Caco-2 (cell line): ENCODE results near the gene UGT2A2. TPM values are rescaled to one million over a fixed set of nuclear protein-coding genes. Genes with fewer than 3 reads are reported as not detected.

Experiments
- BruUV-seq: library from RNA; stranded (reverse); fragments of 400-500 nt; replicated peaks from 2 replicates; lab custom pipeline; 2021; lab: Mats Ljungman, UMichigan
- CTCF ChIA-PET: fragments of 300-600 bp; sonication (Branson Sonifier 250); formaldehyde crosslinking; loops from one replicate; lab custom pipeline; 2022; ENCODE audit warnings: antibody characterized with exemption; lab: Charles Lee
- POLR2A ChIA-PET: fragments of 300-600 bp; sonication (Branson Sonifier 250); formaldehyde crosslinking; loops from one replicate; lab custom pipeline; 2022; ENCODE audit warnings: antibody characterized with exemption; lab: Charles Lee
- DNase-seq, 2 experiments: peaks; one replicate each; pipeline versions ENCODE4 v3.0.0 to v3.0.0-alpha.2; 2020 to 2022
- H3K27me3 ChIP-seq: replicated peaks from 2 replicates; pipeline ENCODE4 v1.6.0; 2011; ENCODE audit warnings: low read length; ENCODE audit not compliant: control insufficient read depth, insufficient read depth
- H3K36me3 ChIP-seq: 2 replicates; pipeline ENCODE4 v1.5.1; 2011; ENCODE audit warnings: low read length; ENCODE audit not compliant: control insufficient read depth, insufficient read depth
- H3K4me1 ChIP-seq: fragments of 250-450 bp; sonication (Bioruptor Pico); 2 replicates; pipeline ENCODE4 v1.5.1; 2020; ENCODE audit warnings: mild to moderate bottlenecking
- H3K4me3 ChIP-seq: 2 replicates; pipeline ENCODE4 v1.5.1; 2011; ENCODE audit warnings: low read depth, mild to moderate bottlenecking, control low read depth, low read length
- H3K9me3 ChIP-seq: fragments of 250-450 bp; sonication (Bioruptor Pico); 2 replicates; pipeline ENCODE4 v1.5.1; 2020; ENCODE audit warnings: mild to moderate bottlenecking, moderate library complexity
- H3K27ac Mint-ChIP-seq: one replicate; pipeline ENCODE4 v1.8.0; 2022; ENCODE audit warnings: mixed read lengths; ENCODE audit not compliant: unreplicated experiment
- H3K27me3 Mint-ChIP-seq: one replicate; pipeline ENCODE4 v1.8.0; 2022; ENCODE audit warnings: mixed read lengths; ENCODE audit not compliant: insufficient read depth, unreplicated experiment
- H3K36me3 Mint-ChIP-seq: one replicate; pipeline ENCODE4 v1.8.0; 2022; ENCODE audit warnings: mild to moderate bottlenecking, mixed read lengths; ENCODE audit not compliant: insufficient read depth, unreplicated experiment
- H3K4me1 Mint-ChIP-seq: one replicate; pipeline ENCODE4 v1.8.0; 2022; ENCODE audit warnings: low read depth, mixed read lengths; ENCODE audit not compliant: unreplicated experiment
- H3K4me3 Mint-ChIP-seq: one replicate; pipeline ENCODE4 v1.8.0; 2022; ENCODE audit warnings: mild to moderate bottlenecking, moderate library complexity, mixed read lengths; ENCODE audit not compliant: unreplicated experiment
- H3K9me3 Mint-ChIP-seq: one replicate; pipeline ENCODE4 v1.8.0; 2022; ENCODE audit warnings: mixed read lengths; ENCODE audit not compliant: unreplicated experiment
- CTCF ChIP-seq, 2 experiments: fragments of 200-600 bp in 1 of 2; IDR thresholded peaks; 1 replicate in 1 of 2; 2 replicates in 1 of 2; pipeline versions ENCODE4 v1.5.1 to v1.8.0; 2011 to 2022; ENCODE audit warnings: antibody characterized with exemption in 1 of 2, control low read depth in 1 of 2, inconsistent platforms in 1 of 2, low read depth in 1 of 2, low read length in 1 of 2, mild to moderate bottlenecking in 1 of 2, moderate library complexity in 1 of 2; ENCODE audit not compliant: insufficient read depth in 1 of 2, severe bottlenecking in 1 of 2, unreplicated experiment in 1 of 2
- intact Hi-C: fragments of 100-400 bp; cut with micrococcal nuclease; formaldehyde crosslinking; loops from one replicate; pipeline ENCODE4 v1.10.0; 2022; ENCODE audit not compliant: unreplicated experiment
- total RNA-seq: library from RNA; stranded (reverse); gene quantifications from 2 replicates; pipeline ENCODE4 v1.2.3, GENCODE V29; 2022

UGT2A2 gene
- total RNA-seq, 1 experiment from 2014 or later = not detected

- no peaks in the 10 kb centered on the region for H3K27me3 Mint-ChIP-seq
Measured at GRCh38 chr4:69610484-69610883, 29.0 kb downstream of the UGT2A2 start.

GRCh38 chr4:69601065-69601464 is 38.4 kb downstream of the UGT2A2 start:
- no peaks in the 10 kb centered on the region for H3K36me3 ChIP-seq
- POLR2A ChIA-PET = no interaction called here
- no peaks in the 10 kb centered on the region for H3K9me3 ChIP-seq
- H3K4me3 Mint-ChIP-seq = no peak overlapping the region
- no peaks in the 10 kb centered on the region for H3K9me3 Mint-ChIP-seq
- no peaks in the 10 kb centered on the region for H3K4me1 Mint-ChIP-seq
- H3K27me3 ChIP-seq = no peaks in the 10 kb centered on the region
- TF ChIP-seq CTCF (IDR thresholded peaks at IDR 0.05; ENCODE audit: insufficient read depth in 1 of 2, low read depth in 1 of 2, low read length in 1 of 2, severe bottlenecking in 1 of 2, unreplicated experiment in 1 of 2) = no peak
- no TSS peak for BruUV-seq
- CTCF ChIA-PET = no interaction called here
- intact Hi-C loops = no loop called here
- no peaks in the 10 kb centered on the region for H3K27me3 Mint-ChIP-seq
- H3K4me3 ChIP-seq = no peak overlapping the region
- DNase-seq = no peak
- no peak overlapping the region for H3K27ac Mint-ChIP-seq
- H3K4me1 ChIP-seq = no peaks in the 10 kb centered on the region
- H3K36me3 Mint-ChIP-seq = no peaks in the 10 kb centered on the region

More at GRCh38 chr4:69610484-69610883, 29.0 kb downstream of the UGT2A2 start:
- Mint-ChIP-seq H3K4me3 (no peak overlapping the region), H3K9me3 (peaks cover 16% of the 10 kb centered on the region), H3K36me3 (no peaks in the 10 kb centered on the region), H3K27ac (no peak overlapping the region), H3K4me1 (no peaks in the 10 kb centered on the region)
- no peaks in the 10 kb centered on the region for H3K36me3 ChIP-seq
- H3K4me3 ChIP-seq = no peak overlapping the region
- H3K4me1 ChIP-seq = no peaks in the 10 kb centered on the region
- no peaks in the 10 kb centered on the region for H3K27me3 ChIP-seq
- no peak for TF ChIP-seq CTCF (IDR thresholded peaks at IDR 0.05; ENCODE audit: insufficient read depth in 1 of 2, low read depth in 1 of 2, low read length in 1 of 2, severe bottlenecking in 1 of 2, unreplicated experiment in 1 of 2)
- ChIA-PET CTCF (no interaction called here), POLR2A (no interaction called here)
- no TSS peak for BruUV-seq
- no peak for DNase-seq
- intact Hi-C loops = loop anchor here (10.0 kb wide), 1 partner anchor 1336 kb away; no protein-coding TSS in a partner anchor
- peaks cover 3% of the 10 kb centered on the region; the same call in 1 of the 2 replicates for H3K9me3 ChIP-seq

DNA sequence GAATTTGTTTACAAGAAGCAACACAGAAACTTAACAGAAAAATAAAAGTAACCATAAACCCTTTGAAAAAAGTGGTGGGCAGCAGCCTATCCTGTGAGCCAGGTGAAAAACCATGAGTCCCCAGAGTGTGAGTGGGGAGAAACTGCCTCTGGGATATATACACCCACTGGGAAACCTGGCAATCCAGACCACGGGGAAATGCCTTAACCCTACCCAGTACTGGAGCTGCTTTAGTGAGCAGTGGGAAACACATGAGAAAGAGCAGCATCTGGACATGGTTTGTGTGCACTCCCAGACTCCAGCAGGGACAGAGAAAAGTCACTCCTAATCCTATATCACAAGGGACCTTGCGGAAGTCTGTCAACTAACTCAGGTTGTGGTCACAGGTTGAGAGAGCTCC is 39.4 kb downstream of the UGT2A2 start:
- H3K27me3 ChIP-seq = no peaks in the 10 kb centered on the region
- H3K4me1 ChIP-seq = no peaks in the 10 kb centered on the region
- no peaks in the 10 kb centered on the region for H3K36me3 ChIP-seq
- no peak for TF ChIP-seq CTCF (IDR thresholded peaks at IDR 0.05; ENCODE audit: insufficient read depth in 1 of 2, low read depth in 1 of 2, low read length in 1 of 2, severe bottlenecking in 1 of 2, unreplicated experiment in 1 of 2)
- ChIA-PET POLR2A (no interaction called here), CTCF (interaction anchor here (0.6 kb wide), 1 partner anchor 16 kb away, joined by 4 read pairs; no protein-coding TSS in a partner anchor)
- H3K9me3 Mint-ChIP-seq = peaks cover 7% of the 10 kb centered on the region
- no peak overlapping the region for H3K27ac Mint-ChIP-seq
- no peak overlapping the region for H3K4me3 ChIP-seq
- no TSS peak for BruUV-seq
- intact Hi-C loops = no loop called here
- H3K4me3 Mint-ChIP-seq = no peak overlapping the region
- no peak for DNase-seq
- no peaks in the 10 kb centered on the region for H3K9me3 ChIP-seq
- no peaks in the 10 kb centered on the region for H3K4me1 Mint-ChIP-seq
- H3K27me3 Mint-ChIP-seq = no peaks in the 10 kb centered on the region
- H3K36me3 Mint-ChIP-seq = no peaks in the 10 kb centered on the region
